ENCODE results near the gene EVA1B.
A peak's percentile ranks its signal among the peaks of the same experiment; 100 is the strongest.

Gene EVA1B

DNA sequence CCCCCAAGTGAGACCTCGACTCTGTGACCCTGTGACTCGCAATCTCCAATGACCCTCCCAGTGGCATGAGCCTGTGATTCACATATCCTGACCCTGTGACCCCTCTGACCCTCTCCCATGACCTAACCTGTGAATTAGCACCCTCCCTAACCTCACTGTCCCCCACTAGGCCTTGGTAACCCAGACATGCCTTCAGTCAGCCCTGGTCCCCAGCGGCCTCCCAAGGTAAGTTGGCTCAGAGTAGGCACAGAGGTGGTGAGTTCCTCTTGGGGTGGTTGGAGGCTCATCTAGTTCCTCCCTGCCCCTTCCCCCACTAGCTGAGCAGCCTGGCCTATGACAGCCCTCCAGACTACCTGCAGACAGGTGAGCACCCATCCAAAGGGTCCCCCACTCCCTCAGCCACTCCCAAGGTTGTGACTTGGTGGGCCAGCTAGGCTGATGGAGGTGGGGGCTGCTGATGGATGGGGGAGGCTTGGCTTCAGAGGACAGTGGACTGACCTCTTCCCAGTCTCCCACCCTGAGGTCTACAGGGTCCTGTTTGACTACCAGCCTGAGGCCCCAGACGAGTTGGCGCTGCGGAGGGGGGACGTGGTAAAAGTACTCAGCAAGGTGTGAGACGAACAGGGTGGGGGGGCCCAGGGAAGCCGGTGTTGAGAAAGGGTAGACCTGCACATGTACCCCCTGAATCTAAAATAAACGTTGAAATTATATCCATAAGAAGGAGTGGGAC lies 15.7 kb downstream of the EVA1B start:
- DNase-seq = no peak

DNA sequence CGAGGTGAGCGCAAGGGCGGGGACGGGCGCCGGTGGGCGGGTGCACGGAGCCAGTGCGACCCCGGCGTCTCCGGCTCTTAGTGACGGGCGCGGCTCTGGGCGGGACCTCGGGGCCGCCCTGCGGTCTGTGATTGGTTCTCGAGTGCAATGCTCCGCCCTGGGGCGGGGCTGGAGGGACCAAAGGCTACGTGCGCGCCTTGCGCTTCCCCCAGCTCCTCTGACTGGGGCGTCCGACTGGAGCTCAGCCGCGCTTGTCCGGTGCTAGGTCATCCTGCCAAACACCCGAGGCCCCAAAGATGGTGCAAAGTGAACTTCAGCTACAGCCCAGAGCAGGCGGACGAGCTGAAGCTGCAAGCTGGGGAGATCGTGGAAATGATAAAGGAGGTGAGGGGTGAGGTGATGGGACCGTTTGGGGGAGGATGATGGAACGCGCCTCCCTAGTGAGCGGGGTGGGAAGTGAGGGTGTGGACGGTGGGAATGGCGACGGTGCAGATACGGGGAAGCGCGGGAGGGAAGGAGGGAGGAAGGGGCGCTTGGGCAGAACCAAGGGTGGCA lies 16.5 kb downstream of the EVA1B start:
- peak; percentile 84 to 92 (median 91) for DNase-seq

DNA sequence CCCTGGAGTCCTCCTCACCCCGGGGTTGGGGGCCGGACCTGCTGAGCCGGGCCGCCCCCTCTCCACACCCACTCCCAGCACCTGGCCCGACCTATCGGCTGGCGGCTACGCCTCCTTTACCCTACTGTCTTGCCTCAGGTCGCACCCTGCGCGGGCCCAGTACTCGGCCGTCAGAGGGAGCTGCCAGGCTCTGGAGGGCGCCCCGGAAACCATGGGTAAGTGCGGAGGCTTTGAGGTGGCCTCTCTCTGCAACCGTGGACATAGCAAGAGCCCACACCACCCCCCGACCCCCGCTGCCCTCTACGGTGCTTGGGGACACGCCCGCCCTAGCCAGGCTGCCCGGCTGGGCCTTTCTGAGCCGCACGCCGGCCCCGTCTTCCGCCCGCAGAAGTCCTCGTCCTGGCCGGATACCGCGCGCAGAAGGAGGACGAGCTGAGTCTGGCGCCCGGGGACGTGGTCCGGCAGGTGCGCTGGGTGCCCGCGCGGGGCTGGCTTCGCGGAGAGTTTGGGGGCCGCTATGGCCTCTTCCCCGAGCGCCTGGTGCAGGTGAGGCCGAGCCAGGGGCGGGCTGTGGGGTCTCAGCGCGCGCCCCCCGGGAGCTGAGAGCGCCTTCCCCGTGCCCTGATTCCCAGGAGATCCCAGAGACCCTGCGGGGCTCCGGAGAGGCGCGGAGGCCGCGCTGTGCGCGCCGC lies 17.1 kb downstream of the EVA1B start, which contains the start of gene SH3D21:
Gene SH3D21, plus strand, starts transcription at position 159 of the 692 bp plus-strand sequence. Its CDS starts 53 bp downstream, at position 212.
- peak in 5 of 6 experiments; percentile 34 to 56 (median 50) for DNase-seq

DNA sequence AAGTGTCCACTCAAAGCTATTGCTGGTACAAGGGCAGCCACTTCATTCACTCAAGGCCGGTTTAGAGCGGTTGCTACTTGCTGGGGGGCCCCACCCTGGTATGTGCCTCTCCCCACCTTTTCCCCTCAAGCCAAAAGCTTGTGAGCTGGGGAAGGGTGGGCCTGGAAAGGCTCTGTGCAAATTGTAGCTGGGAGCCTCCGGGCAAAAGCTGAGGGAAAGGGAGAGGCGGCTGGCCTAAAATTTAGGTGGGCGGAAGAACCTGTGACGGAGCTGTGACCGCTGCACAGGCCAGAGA lies 17.6 kb downstream of the EVA1B start:
- DNase-seq = no peak

DNA sequence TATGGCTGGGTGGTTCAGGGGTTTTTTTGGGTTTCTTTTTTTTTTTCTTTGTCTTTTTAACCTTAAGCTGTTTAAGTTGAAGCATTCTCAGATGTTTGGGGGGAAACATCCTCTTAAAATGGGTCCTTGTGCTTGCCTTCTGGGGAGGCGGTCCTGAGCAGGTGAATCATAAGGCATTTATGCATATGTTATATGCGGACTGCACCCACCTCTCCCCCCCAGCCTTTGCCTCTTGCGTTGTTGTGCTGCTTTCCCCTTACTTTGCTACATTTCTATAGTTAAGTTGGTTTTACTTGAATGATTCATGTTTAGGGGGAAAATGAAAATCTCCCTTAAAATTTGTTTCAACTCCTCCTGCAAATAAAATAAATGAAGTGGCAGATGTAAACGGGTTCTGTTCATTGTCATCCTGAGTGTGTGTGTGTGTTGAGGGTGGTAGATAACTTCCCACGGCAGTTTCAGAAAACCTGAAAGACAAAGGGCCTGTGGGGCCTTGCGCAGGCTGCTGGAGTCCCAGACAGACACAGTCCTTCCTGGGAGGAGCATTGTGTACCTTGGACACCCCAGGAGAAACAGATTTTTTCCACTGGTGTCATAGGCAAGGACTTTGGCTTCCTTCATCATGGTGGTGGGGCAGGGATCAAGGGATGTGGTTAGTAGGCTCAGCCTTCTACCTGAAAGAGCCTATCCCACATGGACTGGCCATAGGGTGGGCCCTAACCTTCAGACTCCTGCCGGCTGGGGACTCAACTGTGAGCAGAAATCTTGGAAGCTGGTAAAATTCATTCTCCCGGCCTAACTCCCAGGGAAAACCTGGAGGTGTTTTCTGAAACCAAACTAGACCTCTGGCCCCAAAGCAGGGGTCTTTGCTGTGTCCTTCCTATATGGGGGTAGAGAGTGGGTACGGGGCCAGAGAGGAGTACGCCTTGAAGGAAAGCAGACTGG lies 18.2 kb downstream of the EVA1B start:
- no peak for DNase-seq

- DNase-seq = no peak
These were observed 18.9 kb downstream of the EVA1B start for GRCh38 chr1:36304521-36304920.

DNA sequence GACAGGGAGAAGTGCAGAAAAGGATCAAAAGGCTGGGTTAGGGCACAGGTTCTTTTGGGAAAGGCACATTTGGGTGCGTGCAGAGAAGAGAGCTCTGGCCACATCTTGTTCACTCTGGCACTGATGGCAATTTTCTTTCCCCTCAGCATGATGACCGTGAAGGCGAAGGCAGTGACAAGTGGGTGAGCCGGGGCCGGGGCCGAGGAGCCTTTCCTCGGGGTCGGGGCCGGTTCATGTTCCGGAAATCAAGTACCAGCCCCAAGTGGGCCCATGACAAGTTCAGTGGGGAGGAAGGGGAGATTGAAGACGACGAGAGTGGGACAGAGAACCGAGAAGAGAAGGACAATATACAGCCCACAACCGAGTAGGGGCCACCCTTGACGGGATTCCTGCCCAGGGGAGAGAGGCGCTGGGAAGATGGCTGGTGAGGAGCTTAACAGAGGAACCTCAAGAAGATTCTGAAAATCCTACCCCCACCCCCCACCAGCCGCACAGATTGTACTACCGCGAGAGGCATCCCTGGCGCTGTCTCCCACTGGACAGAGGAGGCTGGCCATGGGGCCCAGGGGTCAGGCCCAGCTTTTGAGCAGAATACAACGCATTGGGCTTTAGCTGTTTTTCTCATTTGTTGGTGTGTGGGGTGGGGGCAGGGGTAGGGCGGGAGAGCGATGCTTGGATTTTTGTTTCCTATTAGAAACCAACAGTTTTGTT lies 19.6 kb downstream of the EVA1B start:
- DNase-seq = no peak

DNA sequence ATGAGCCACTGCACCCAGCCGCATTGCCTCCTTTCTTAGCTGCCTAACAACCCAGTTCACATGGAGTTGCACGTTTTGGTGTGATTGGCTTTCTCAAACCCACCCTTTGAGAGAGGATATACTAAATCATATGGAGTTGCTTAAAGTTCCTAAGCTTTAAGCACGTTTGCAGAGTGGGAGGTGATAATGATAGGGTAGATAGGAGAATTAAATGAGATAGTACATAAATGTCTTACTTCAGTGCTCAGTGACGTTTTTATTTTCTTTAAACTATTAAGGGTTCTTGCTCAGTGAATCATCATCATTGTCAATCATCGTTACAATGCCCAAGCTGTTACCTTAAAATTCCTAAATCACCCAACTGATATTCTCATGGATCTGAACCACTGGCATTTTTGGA lies 20.2 kb downstream of the EVA1B start:
- DNase-seq = no peak

DNA sequence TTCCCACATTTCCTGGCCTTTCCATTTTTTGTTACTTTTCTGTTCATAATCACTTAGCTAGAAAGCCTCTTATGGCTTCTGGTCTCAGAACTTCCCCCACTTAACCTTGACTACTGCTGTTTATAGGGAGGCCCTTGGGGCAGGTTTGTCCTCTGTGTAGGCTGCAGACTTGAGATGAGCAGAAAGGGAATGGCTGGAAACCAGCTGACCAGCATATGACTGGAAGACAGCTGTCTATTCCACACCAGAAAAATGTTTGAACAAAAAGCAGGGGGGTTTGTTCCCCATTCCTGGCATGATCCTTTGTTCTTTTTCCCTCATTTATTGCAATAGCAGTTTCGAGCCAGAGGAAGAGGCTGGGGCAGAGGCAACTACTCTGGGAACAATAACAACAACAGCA lies 22.2 kb downstream of the EVA1B start:
- no peak for DNase-seq

GRCh38 chr1:36300526-36300925 lies 22.9 kb downstream of the EVA1B start:
- DNase-seq = no peak

- no peak for DNase-seq
These were observed 24.8 kb downstream of the EVA1B start for GRCh38 chr1:36298640-36299039.

DNA sequence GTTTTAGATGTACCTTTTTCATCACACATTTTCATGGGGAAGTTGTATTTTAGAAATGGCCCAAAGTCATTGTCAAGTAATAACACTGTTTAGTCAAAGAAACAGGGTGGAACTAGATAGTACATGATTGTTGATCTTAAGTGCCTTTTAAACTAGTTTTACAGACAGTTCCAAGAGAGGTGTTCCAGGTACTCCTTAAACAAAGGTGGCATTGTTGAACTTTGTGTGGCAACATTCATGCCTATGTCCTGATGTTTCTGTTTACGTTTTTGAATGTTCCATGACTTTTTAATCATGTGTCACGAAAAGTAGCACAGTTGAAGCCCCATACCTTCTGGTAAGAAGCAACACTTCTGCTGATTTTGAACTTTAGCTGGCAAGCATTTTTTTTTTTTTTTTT lies 26.4 kb downstream of the EVA1B start:
- DNase-seq = no peak

DNA sequence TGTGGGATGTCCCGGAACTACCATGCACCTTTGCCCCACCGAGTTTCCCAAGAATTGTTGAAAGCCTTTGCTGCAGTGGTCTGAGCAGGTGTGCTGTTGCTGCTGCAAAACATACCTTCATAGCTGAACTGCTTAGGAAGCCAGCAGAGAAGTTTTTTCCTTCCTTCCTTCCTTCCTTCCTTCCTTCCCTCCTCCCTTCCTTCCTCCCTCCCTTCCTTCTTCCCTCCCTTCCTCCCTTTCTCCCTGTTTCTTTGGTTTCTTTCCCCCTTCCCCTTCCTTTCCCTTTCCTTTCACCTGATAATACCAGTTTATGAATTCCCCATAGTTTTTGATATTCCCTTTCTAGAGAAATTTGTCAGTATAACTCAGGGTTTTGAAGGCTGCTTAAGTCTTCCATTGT lies 28.1 kb downstream of the EVA1B start:
- DNase-seq = no peak

- DNase-seq = no peak
These were observed 35.9 kb downstream of the EVA1B start for GRCh38 chr1:36287595-36287994.

DNA sequence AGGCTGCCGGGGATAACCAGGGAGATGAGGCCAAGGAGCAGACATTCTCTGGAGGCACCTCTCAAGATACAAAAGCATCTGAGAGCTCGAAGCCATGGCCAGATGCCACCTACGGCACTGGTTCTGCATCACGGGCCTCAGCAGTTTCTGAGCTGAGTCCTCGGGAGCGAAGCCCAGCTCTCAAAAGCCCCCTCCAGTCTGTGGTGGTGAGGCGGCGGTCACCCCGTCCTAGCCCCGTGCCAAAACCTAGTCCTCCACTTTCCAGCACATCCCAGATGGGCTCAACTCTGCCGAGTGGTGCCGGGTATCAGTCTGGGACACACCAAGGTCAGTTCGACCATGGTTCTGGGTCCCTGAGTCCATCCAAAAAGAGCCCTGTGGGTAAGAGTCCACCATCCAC lies 36.6 kb downstream of the EVA1B start:
- no peak for DNase-seq

DNA sequence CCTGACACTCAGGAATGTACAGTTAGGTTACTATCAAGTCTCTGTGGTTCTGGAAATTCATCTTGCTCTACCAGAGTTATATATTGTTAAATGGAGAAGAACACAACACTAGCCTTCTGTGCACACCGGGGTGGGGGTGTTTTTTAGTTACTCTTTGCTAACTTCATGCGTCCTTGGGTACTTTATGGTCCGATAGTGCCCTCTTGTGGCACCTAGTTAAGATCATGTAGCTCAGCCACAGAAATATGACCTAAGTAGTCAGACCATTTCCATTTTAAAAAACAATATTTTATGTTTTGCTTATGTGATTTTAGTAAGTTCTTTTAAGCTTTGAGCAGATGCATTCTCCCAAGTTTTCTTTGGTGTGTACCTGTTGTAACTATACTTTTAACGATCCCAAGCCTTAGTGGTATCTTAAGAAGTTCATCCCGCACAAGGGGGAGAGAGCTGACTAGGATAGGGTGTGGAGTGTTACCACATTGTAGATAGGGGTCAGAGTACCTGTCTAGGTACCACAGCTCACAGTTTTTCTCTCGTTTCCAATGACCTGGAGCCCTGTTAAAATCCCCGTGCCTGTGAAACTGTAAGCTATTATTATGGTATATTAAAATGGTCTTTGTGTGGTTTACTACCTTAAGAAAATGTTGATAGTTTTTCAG lies 37.9 kb downstream of the EVA1B start:
- peak in 5 of 6 experiments; percentile 54 to 78 (median 59) for DNase-seq

- no peak for DNase-seq
These were observed 38.9 kb downstream of the EVA1B start for GRCh38 chr1:36284517-36284916.

GRCh38 chr1:36284061-36284460 lies 39.4 kb downstream of the EVA1B start:
- no peak for DNase-seq

- no peak for DNase-seq
These were observed 43.6 kb downstream of the EVA1B start for GRCh38 chr1:36279789-36280296.

GRCh38 chr1:36279110-36279788 lies 44.2 kb downstream of the EVA1B start:
- no peak for DNase-seq

DNA sequence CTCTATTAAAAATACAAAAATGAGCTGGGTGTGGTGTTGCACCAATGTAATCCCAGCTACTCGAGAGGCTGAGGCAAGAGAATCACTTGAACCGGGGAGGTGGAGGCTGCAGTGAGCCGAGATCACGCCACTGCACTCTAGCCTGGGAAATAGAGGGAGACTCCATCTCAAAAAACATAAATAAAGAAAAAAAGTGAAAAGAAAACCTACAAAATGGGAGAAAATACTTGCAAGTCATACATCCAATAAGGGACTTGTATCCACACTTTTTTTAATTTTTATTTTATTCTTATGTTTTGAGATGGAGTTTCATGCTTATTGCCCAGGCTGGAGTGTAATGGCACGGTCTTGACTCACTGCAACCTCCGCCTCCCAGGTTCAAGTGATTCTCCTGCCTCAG lies 46.8 kb downstream of the EVA1B start:
- no peak for DNase-seq
